HCT116 (cell line): ENCODE data around the gene NDC1. TPM values are rescaled to one million over a fixed set of nuclear protein-coding genes. Genes with fewer than 3 reads are reported as not detected.

Experiments used
- ATAC-seq: fragments of 200-7000 bp; cut with Tn5 transposase; 2 replicates; pipeline ENCODE4 v1.9.1; 2020; ENCODE audit warnings: mild to moderate bottlenecking, moderate library complexity
- BruUV-seq: library from RNA; stranded (reverse); fragments of 400-500 nt; replicated peaks from 2 replicates; lab custom pipeline; 2021; lab: Mats Ljungman, UMichigan
- CTCF ChIA-PET: fragments of 300-600 bp; sonication (Branson Sonifier 250); formaldehyde crosslinking; loops from one replicate; lab custom pipeline; 2021; ENCODE audit warnings: antibody characterized with exemption; lab: Charles Lee
- POLR2A ChIA-PET: fragments of 300-600, 350-600 bp; sonication (Branson Sonifier 250); formaldehyde crosslinking; loops from one replicate; lab custom pipeline; 2021; ENCODE audit warnings: antibody characterized with exemption; lab: Charles Lee
- RAD21 ChIA-PET, 2 experiments: fragments of 300-600 bp; sonication (Branson Sonifier 250); formaldehyde crosslinking; loops; one replicate each; lab custom pipeline; 2023; ENCODE audit warnings: low total read pairs in 2 of 2; ENCODE audit not compliant: uncharacterized antibody in 2 of 2, unreplicated experiment in 2 of 2, low non-redundant PET in 1 of 2; lab: Charles Lee
- DNase-seq: peaks from one replicate; pipeline ENCODE4 v3.0.0-alpha.2; 2010; ENCODE audit warnings: low read depth, low spot score
- H2AFZ ChIP-seq: fragments of 200-600 bp; shearing (Covaris generic), sonication (generic); 2 replicates; pipeline ENCODE4 v1.6.1; 2017; ENCODE audit warnings: low read depth, mixed run types, mixed read lengths, antibody characterized with exemption, low read length; ENCODE audit not compliant: poor library complexity, severe bottlenecking
- H3K27ac ChIP-seq: 2 replicates; pipeline ENCODE4 v1.5.1; 2012; ENCODE audit warnings: low read depth, low read length
- H3K27me3 ChIP-seq: fragments of 200-600 bp; sonication (generic); 2 replicates; pipeline ENCODE4 v1.6.1; 2016; ENCODE audit warnings: mixed run types, low read length, mixed read lengths; ENCODE audit not compliant: insufficient read depth
- H3K36me3 ChIP-seq, 2 experiments: fragments of 200-500 bp in 1 of 2; fragments of 200-600 bp in 1 of 2; sonication (Bioruptor generic) in 1 of 2; sonication (generic) in 1 of 2; 2 replicates each; pipeline versions ENCODE4 v1.5.1 to v1.6.1; 2014 to 2016; ENCODE audit warnings: low read length in 2 of 2, inconsistent platforms in 1 of 2, mixed read lengths in 1 of 2, mixed run types in 1 of 2; ENCODE audit not compliant: insufficient read depth in 2 of 2, control insufficient read depth in 1 of 2
- H3K4me1 ChIP-seq, 2 experiments: fragments of 200-600 bp in 1 of 2; sonication (generic) in 1 of 2; 2 replicates each; pipeline versions ENCODE4 v1.5.1 to v1.6.1; 2012 to 2017; ENCODE audit warnings: low read length in 2 of 2, inconsistent platforms in 1 of 2, mild to moderate bottlenecking in 1 of 2, mixed read lengths in 1 of 2, mixed run types in 1 of 2, moderate library complexity in 1 of 2; ENCODE audit not compliant: insufficient read depth in 2 of 2, control insufficient read depth in 1 of 2
- H3K4me2 ChIP-seq: fragments of 200-600 bp; sonication (generic); 2 replicates; pipeline ENCODE4 v1.6.1; 2017; ENCODE audit warnings: mixed run types, low read length, mixed read lengths
- H3K4me3 ChIP-seq, 2 experiments: fragments of 200-600 bp in 1 of 2; sonication (generic) in 1 of 2; replicated peaks in 1 of 2; 2 replicates each; pipeline ENCODE4 v1.5.1; 2011 to 2016; ENCODE audit warnings: low read length in 2 of 2, control low read depth in 1 of 2, low read depth in 1 of 2, mild to moderate bottlenecking in 1 of 2, mixed read lengths in 1 of 2, mixed run types in 1 of 2
- H3K79me2 ChIP-seq: fragments of 200-600 bp; sonication (generic); 2 replicates; pipeline ENCODE4 v1.6.1; 2017; ENCODE audit warnings: mild to moderate bottlenecking, mixed run types, low read length, moderate library complexity, mixed read lengths; ENCODE audit not compliant: insufficient read depth
- H3K9ac ChIP-seq: fragments of 200-600 bp; sonication (generic); 2 replicates; pipeline ENCODE4 v1.6.1; 2016; ENCODE audit warnings: low read length, mixed read lengths
- H3K9me2 ChIP-seq: fragments of 200-600 bp; sonication (generic), shearing (Covaris generic); 2 replicates; pipeline ENCODE4 v1.6.1; 2017; ENCODE audit warnings: mixed run types, mild to moderate bottlenecking, moderate library complexity; ENCODE audit not compliant: insufficient read depth
- H3K9me3 ChIP-seq, 2 experiments: fragments of 200-500 bp in 1 of 2; fragments of 200-600 bp in 1 of 2; sonication (Bioruptor generic) in 1 of 2; sonication (generic) in 1 of 2; 2 replicates each; pipeline ENCODE4 v1.6.1; 2014 to 2017; ENCODE audit warnings: low read length in 2 of 2, mixed read lengths in 2 of 2, inconsistent platforms in 1 of 2, low read depth in 1 of 2, mild to moderate bottlenecking in 1 of 2, mixed run types in 1 of 2, moderate library complexity in 1 of 2; ENCODE audit not compliant: control insufficient read depth in 1 of 2, insufficient read depth in 1 of 2
- H4K20me1 ChIP-seq: fragments of 200-600 bp; sonication (generic), shearing (Covaris generic); 2 replicates; pipeline ENCODE4 v1.6.1; 2017; ENCODE audit warnings: mixed run types, mild to moderate bottlenecking, moderate library complexity; ENCODE audit not compliant: insufficient read depth
- CBX3 ChIP-seq: IDR thresholded peaks from 2 replicates; pipeline ENCODE4 v1.6.1; 2012; ENCODE audit warnings: low read depth
- EGR1 ChIP-seq: IDR thresholded peaks from 2 replicates; pipeline ENCODE4 v1.6.1; 2012; ENCODE audit warnings: low read depth
- FOSL1 ChIP-seq: IDR thresholded peaks from 2 replicates; pipeline ENCODE4 v1.6.1; 2012; ENCODE audit warnings: low read depth
- MAX ChIP-seq: IDR thresholded peaks from 2 replicates; pipeline ENCODE4 v1.6.1; 2012
- SP1 ChIP-seq: IDR thresholded peaks from 2 replicates; pipeline ENCODE4 v1.6.1; 2012; ENCODE audit warnings: low read depth
- SRF ChIP-seq: IDR thresholded peaks from 2 replicates; pipeline ENCODE4 v1.6.1; 2012; ENCODE audit warnings: low read depth
- ZNF274 ChIP-seq: fragments of 200-500 bp; sonication (Bioruptor generic); IDR thresholded peaks from 2 replicates; pipeline ENCODE4 v1.6.1; 2014; ENCODE audit warnings: mild to moderate bottlenecking, low read depth, low read length, inconsistent platforms
- intact Hi-C: fragments of 100-400 bp; cut with micrococcal nuclease; formaldehyde crosslinking; loops from 2 replicates; pipeline ENCODE4 v1.10.0; 2022
- total RNA-seq: library from RNA; stranded (reverse); gene quantifications from one replicate; pipeline ENCODE4 v1.2.1, GENCODE V29; 2021; ENCODE audit not compliant: unreplicated experiment

Gene NDC1
- total RNA-seq, 1 experiment from 2014 or later: 54.7 TPM

GRCh38 chr1:53838654-53838974 is 518 bp upstream of the NDC1 start:
- ChIA-PET POLR2A (no interaction called here), CTCF (no interaction called here)
- BruUV-seq: no TSS peak
- Histone ChIP-seq H3K9me2 (no peaks in the 10 kb centered on the region), H3K27me3 (no peaks in the 10 kb centered on the region), H3K9me3 (no peaks in the 10 kb centered on the region; a peak in 1 of 4 replicates), H4K20me1 (peaks cover 5% of the 10 kb centered on the region; the same call in 1 of the 2 replicates), H3K79me2 (peaks cover 44% of the 10 kb centered on the region), H2AFZ (peak overlapping the region; percentile 85), H3K9ac (no peak overlapping the region)
- intact Hi-C loops: no loop called here
- TF ChIP-seq SRF (0 out of 2 replicates have a peak, but pooled peaks have one; percentile 54), FOSL1 (no peak)
- TF ChIP-seq, all 23 proteins: peak for 1
- no peak for ATAC-seq
- Histone ChIP-seq H3K4me3 (peak overlapping the region; percentile 99 to 100), H3K27ac (peak overlapping the region; percentile 97), H3K36me3 (peaks cover 0 to 6% of the 10 kb centered on the region in 2 experiments; a peak in 1 of 4 replicates), H3K4me1 (peaks cover 0 to 8% of the 10 kb centered on the region in 2 experiments; a peak in 3 of 4 replicates), H3K4me2 (peak overlapping the region; percentile 73)
- DNase-seq: no peak
- RAD21 ChIA-PET: no interaction called here

GRCh38 chr1:53837646-53837923 is 511 bp downstream of the NDC1 start:
- Histone ChIP-seq H3K9me2 (no peaks in the 10 kb centered on the region), H3K9me3 (no peaks in the 10 kb centered on the region), H3K27ac (peak overlapping the region; percentile 97), H3K79me2 (peaks cover 55% of the 10 kb centered on the region), H3K36me3 (peaks cover 0 to 9% of the 10 kb centered on the region in 2 experiments; a peak in 2 of 4 replicates), H3K4me2 (peak overlapping the region; percentile 73), H3K9ac (peak overlapping the region; percentile 99), H4K20me1 (peaks cover 5% of the 10 kb centered on the region; the same call in 1 of the 2 replicates), H3K27me3 (no peaks in the 10 kb centered on the region), H3K4me1 (peaks cover 0 to 8% of the 10 kb centered on the region in 2 experiments; a peak in 3 of 4 replicates), H2AFZ (no peak overlapping the region), H3K4me3 (peak overlapping the region; percentile 99 to 100)
- TSS peak; percentile 82 for BruUV-seq
- TF ChIP-seq MAX (no peak), EGR1 (no peak), ZNF274 (no peak), SP1 (no peak), CBX3 (no peak)
- no peak for DNase-seq
- ChIA-PET POLR2A (interaction anchor here (1.1 kb wide), 1 partner anchor 108 kb away, joined by 3 read pairs; the partner anchor contains the start of gene IFT25), RAD21 (no interaction called here), CTCF (interaction anchor here (1.4 kb wide), 1 partner anchor 11 kb away, joined by 4 read pairs; no protein-coding TSS in a partner anchor)
- ATAC-seq: peak; percentile 1; the same call in 1 of the 2 replicates
- intact Hi-C loops: no loop called here
